Transverse colon (tissue), 4 donors: ENCODE data around the gene SCAMP1.

Experiments
- POLR2A ChIP-seq: fragments of 450-650 bp; IDR thresholded peaks from one replicate; pipeline ENCODE4 v1.6.1; 2016; ENCODE audit warnings: antibody characterized with exemption, mild to moderate bottlenecking, moderate library complexity
- POLR2AphosphoS5 ChIP-seq, 3 donors: sonication (generic); formaldehyde crosslinking; IDR thresholded peaks; one replicate each; pipeline ENCODE4 v1.6.1; 2016; ENCODE audit warnings: antibody characterized with exemption in 3 of 3
- TF ChIP-seq, protein P1 (sequence below), 5 experiments: fragments of 200-600 bp in 3 of 5; fragments of 450-650 bp in 2 of 5; sonication (generic) in 3 of 5; IDR thresholded peaks; 1 replicate in 2 of 5; 2 replicates in 3 of 5; pipeline ENCODE4 v1.5.1; 2016 to 2017; ENCODE audit warnings: antibody characterized with exemption in 5 of 5, inconsistent platforms in 3 of 5, mild to moderate bottlenecking in 2 of 5, moderate library complexity in 1 of 5

DNA sequence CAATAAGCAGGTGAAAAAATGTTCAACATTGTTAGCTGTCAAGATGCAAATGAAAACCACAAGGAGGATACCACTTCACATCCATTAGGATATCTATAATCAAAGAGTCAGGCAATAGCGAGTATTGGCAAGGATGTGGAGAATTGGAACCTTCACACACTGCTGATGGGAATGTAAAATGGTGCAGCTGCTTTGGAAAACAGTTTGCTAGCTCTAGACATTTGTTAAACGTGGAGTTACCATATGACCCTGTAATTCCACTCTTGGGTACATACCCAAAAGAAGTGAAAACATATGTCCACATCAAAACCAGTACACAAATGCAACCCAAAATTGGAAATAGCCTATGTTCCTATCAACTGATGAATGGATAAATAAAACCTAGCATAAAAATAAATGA is 37.4 kb downstream of the SCAMP1 start:
- TF ChIP-seq, protein P1, sequence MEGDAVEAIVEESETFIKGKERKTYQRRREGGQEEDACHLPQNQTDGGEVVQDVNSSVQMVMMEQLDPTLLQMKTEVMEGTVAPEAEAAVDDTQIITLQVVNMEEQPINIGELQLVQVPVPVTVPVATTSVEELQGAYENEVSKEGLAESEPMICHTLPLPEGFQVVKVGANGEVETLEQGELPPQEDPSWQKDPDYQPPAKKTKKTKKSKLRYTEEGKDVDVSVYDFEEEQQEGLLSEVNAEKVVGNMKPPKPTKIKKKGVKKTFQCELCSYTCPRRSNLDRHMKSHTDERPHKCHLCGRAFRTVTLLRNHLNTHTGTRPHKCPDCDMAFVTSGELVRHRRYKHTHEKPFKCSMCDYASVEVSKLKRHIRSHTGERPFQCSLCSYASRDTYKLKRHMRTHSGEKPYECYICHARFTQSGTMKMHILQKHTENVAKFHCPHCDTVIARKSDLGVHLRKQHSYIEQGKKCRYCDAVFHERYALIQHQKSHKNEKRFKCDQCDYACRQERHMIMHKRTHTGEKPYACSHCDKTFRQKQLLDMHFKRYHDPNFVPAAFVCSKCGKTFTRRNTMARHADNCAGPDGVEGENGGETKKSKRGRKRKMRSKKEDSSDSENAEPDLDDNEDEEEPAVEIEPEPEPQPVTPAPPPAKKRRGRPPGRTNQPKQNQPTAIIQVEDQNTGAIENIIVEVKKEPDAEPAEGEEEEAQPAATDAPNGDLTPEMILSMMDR (IDR thresholded peaks at IDR 0.05) = no peak
- TF ChIP-seq POLR2A (no peak), POLR2AphosphoS5 (IDR thresholded peaks at IDR 0.05) (no peak)
